HepG2 (cell line): ENCODE data around the gene MCFD2. TPM values are rescaled to one million over a fixed set of nuclear protein-coding genes. Genes with fewer than 3 reads are reported as not detected.
A peak's percentile ranks its signal among the peaks of the same experiment; 100 is the strongest.
"Not testable (repeated sequence)": the region's sequence is repeated elsewhere in the genome, so short reads cannot be mapped to it uniquely, and the experiment has no call there.

Experiments
- ATAC-seq: fragments of 200-7000 bp; cut with Tn5 transposase; 3 replicates; pipeline ENCODE4 v1.9.1; 2020; ENCODE audit warnings: mild to moderate bottlenecking, moderate library complexity
- BruUV-seq: library from RNA; stranded (reverse); fragments of 400-500 nt; replicated peaks from 2 replicates; lab custom pipeline; 2021; lab: Mats Ljungman, UMichigan
- CTCF ChIA-PET: fragments of 300-600 bp; formaldehyde crosslinking; extraction: SDS; loops from one replicate; lab custom pipeline; 2021; ENCODE audit warnings: low total read pairs, inconsistent platforms, low intra/inter-chr PET ratio; lab: Yijun Ruan, JAX
- POLR2A ChIA-PET: fragments of 350-600 bp; sonication (Branson Sonifier 250); formaldehyde crosslinking; loops from one replicate; lab custom pipeline; 2020; ENCODE audit warnings: antibody characterized with exemption, inconsistent platforms; lab: Yijun Ruan, JAX
- DNase-seq: peaks from one replicate; pipeline ENCODE4 v3.0.0-alpha.2; 2015; ENCODE audit warnings: low spot score
- FAIRE-seq: peaks from 3 replicates; lab custom pipeline; 2011; peaks lifted over from hg19 to GRCh38; lab: Jason Lieb, UNC
- H2AFZ ChIP-seq: one replicate; pipeline ENCODE4 v1.6.1; 2011; ENCODE audit warnings: low read length, inconsistent platforms
- H3K27ac ChIP-seq: fragments of 300-600 bp; 3 replicates; pipeline ENCODE4 v1.8.0; 2011; ENCODE audit warnings: mixed run types, mild to moderate bottlenecking, mixed read lengths, low read length, inconsistent platforms; ENCODE audit not compliant: insufficient read depth; ENCODE audit errors: extremely low read length
- H3K27me3 ChIP-seq, 2 experiments: fragments of 200-600 bp in 1 of 2; 2 replicates in 1 of 2; 3 replicates in 1 of 2; pipeline versions ENCODE4 v1.6.0 to v1.8.0; 2011; ENCODE audit warnings: low read length in 2 of 2, mild to moderate bottlenecking in 2 of 2, moderate library complexity in 2 of 2, inconsistent platforms in 1 of 2; ENCODE audit not compliant: insufficient read depth in 2 of 2, control insufficient read depth in 1 of 2
- H3K36me3 ChIP-seq, 2 experiments: fragments of 200-600 bp in 1 of 2; replicated peaks in 1 of 2; 2 replicates in 1 of 2; 3 replicates in 1 of 2; pipeline versions ENCODE4 v1.5.1 to v1.8.0; 2011; ENCODE audit warnings: low read length in 2 of 2, inconsistent platforms in 1 of 2; ENCODE audit not compliant: insufficient read depth in 2 of 2, control insufficient read depth in 1 of 2
- H3K4me1 ChIP-seq: 2 replicates; pipeline ENCODE4 v1.5.1; 2012; ENCODE audit warnings: low read length, inconsistent platforms; ENCODE audit not compliant: insufficient read depth
- H3K4me2 ChIP-seq: 2 replicates; pipeline ENCODE4 v1.6.0; 2011; ENCODE audit warnings: low read depth, low read length, inconsistent platforms
- H3K4me3 ChIP-seq, 3 experiments: fragments of 200-600 bp in 1 of 3; sonication (generic), shearing (Covaris generic) in 1 of 3; replicated peaks in 1 of 3; 2 replicates each; pipeline ENCODE4 v1.5.1; 2011 to 2016; ENCODE audit warnings: low read length in 3 of 3, inconsistent platforms in 2 of 3, low read depth in 2 of 3, mild to moderate bottlenecking in 2 of 3, control low read depth in 1 of 3, mixed read lengths in 1 of 3; ENCODE audit not compliant: insufficient read depth in 1 of 3
- H3K79me2 ChIP-seq: one replicate; pipeline ENCODE4 v1.6.1; 2011; ENCODE audit warnings: low read length, inconsistent platforms; ENCODE audit not compliant: insufficient read depth
- H3K9ac ChIP-seq: 2 replicates; pipeline ENCODE4 v1.6.0; 2011; ENCODE audit warnings: mild to moderate bottlenecking, low read depth, low read length, inconsistent platforms; ENCODE audit not compliant: insufficient read depth
- H3K9me3 ChIP-seq: 2 replicates; pipeline ENCODE4 v1.5.1; 2012; ENCODE audit warnings: mild to moderate bottlenecking, low read length
- H4K20me1 ChIP-seq: 2 replicates; pipeline ENCODE4 v1.6.0; 2011; ENCODE audit warnings: inconsistent platforms, mild to moderate bottlenecking, low read length, moderate library complexity; ENCODE audit not compliant: insufficient read depth
- BRD4 ChIP-seq: sonication (generic); formaldehyde crosslinking; IDR thresholded peaks from 2 replicates; pipeline ENCODE4 v1.4.0; 2020; ENCODE audit warnings: missing genetic modification reagents
- JARID2 ChIP-seq: sonication (generic); formaldehyde crosslinking; IDR thresholded peaks from 2 replicates; pipeline ENCODE4 v1.8.1; 2023; ENCODE audit warnings: missing genetic modification reagents, inconsistent platforms; ENCODE audit not compliant: insufficient replicate concordance
- KAT2B ChIP-seq: fragments of 150-350 bp; IDR thresholded peaks from 2 replicates; pipeline ENCODE4 v1.6.1; 2014; ENCODE audit warnings: low read depth, low read length, borderline replicate concordance
- MBNL3 ChIP-seq: fragments of 250-450 bp; sonication (Bioruptor Pico); conservative IDR thresholded peaks from 2 replicates; pipeline ENCODE4 v1.8.0; 2022; ENCODE audit warnings: mild to moderate bottlenecking, inconsistent platforms
- POGZ ChIP-seq: sonication (generic); formaldehyde crosslinking; IDR thresholded peaks from 2 replicates; pipeline ENCODE4 v1.4.0; 2020; ENCODE audit warnings: mild to moderate bottlenecking, missing genetic modification reagents
- TBX2 ChIP-seq: sonication (generic); formaldehyde crosslinking; IDR thresholded peaks from 2 replicates; pipeline ENCODE4 v1.5.0; 2020; ENCODE audit warnings: missing genetic modification reagents, mild to moderate bottlenecking, borderline replicate concordance
- ZFX ChIP-seq: sonication (generic); formaldehyde crosslinking; IDR thresholded peaks from 2 replicates; pipeline ENCODE4 v1.4.0; 2020; ENCODE audit warnings: mild to moderate bottlenecking, low read depth, missing genetic modification reagents, moderate library complexity
- ZNF18 ChIP-seq: sonication (generic); formaldehyde crosslinking; IDR thresholded peaks from 2 replicates; pipeline ENCODE4 v1.8.0; 2022; ENCODE audit warnings: mild to moderate bottlenecking, missing genetic modification reagents; ENCODE audit not compliant: insufficient replicate concordance
- ZNF503 ChIP-seq: sonication (generic); formaldehyde crosslinking; IDR thresholded peaks from 2 replicates; pipeline ENCODE4 v1.4.0; 2020; ENCODE audit warnings: missing genetic modification reagents
- ZNF652 ChIP-seq: IDR thresholded peaks from 2 replicates; pipeline ENCODE4 v1.6.1; 2016; ENCODE audit warnings: low read depth, borderline replicate concordance
- ZNF678 ChIP-seq: sonication (generic); formaldehyde crosslinking; IDR thresholded peaks from 2 replicates; pipeline ENCODE4 v1.4.0; 2020; ENCODE audit warnings: mild to moderate bottlenecking, missing genetic modification reagents
- ZNF691 ChIP-seq: sonication (generic); formaldehyde crosslinking; IDR thresholded peaks from 2 replicates; pipeline ENCODE4 v1.4.0; 2020; ENCODE audit warnings: missing genetic modification reagents, low read depth, mild to moderate bottlenecking, borderline replicate concordance
- WGBS: methylation state at CpG from one replicate; pipeline ENCODE4 v1.1.6; 2017; ENCODE audit warnings: low lambda C conversion rate; 5-methylcytosine and 5-hydroxymethylcytosine counted together
- in situ Hi-C: cut with HindIII; loops from 2 replicates; pipeline ENCODE4 v1.10.0; 2017; ENCODE audit warnings: low pct_unique_long_range_greater_than_20kb; ENCODE audit not compliant: extremely low pct_ligation_motif_present
- intact Hi-C: fragments of 100-400 bp; cut with micrococcal nuclease; formaldehyde crosslinking; loops from one replicate; pipeline ENCODE4 v1.10.0; 2022; ENCODE audit not compliant: unreplicated experiment
- polyA plus RNA-seq, 8 experiments: library from polyadenylated mRNA; depleted of rRNA in 3 of 8; stranded (reverse) in 7 of 8; unstranded in 1 of 8; fragments of >200 nt; fragmentation: Illumina TruSeq in 4 of 8; extraction: Trizol in 4 of 8; gene quantifications; 2 replicates each; pipeline versions ENCODE4 v1.2.1 to v1.2.3, GENCODE V29; 2011 to 2016; ENCODE audit warnings: low read depth in 4 of 8, missing spikeins in 1 of 8, mixed read lengths in 1 of 8; ENCODE audit not compliant: insufficient read depth in 1 of 8
- total RNA-seq, 5 experiments: library from RNA; depleted of rRNA; stranded (reverse); fragments of >200 nt; fragmentation: Illumina TruSeq; extraction: Trizol; gene quantifications; 2 replicates each; pipeline ENCODE4 v1.2.3, GENCODE V29; 2016; ENCODE audit warnings: low read depth in 1 of 5

Gene MCFD2
- total and polyA plus RNA-seq, 2 of the 13 experiments (the other 11 are each of a cell fraction or from before 2014, with no cell fraction given), result 183 to 232 TPM

- H3K4me1 ChIP-seq, result peaks cover 49% of the 10 kb centered on the region
- ATAC-seq, DNase-seq, intact Hi-C loops, BruUV-seq, H3K79me2 ChIP-seq, in situ Hi-C loops, FAIRE-seq, H3K4me2 ChIP-seq, H3K27ac ChIP-seq, H3K9ac ChIP-seq, H3K9me3 ChIP-seq, H3K4me3 ChIP-seq, H4K20me1 ChIP-seq, H3K36me3 ChIP-seq, H2AFZ ChIP-seq, CTCF ChIA-PET: not testable (repeated sequence)
- peaks cover 5 to 18% of the 10 kb centered on the region in 2 experiments; a peak in 3 of 5 replicates for H3K27me3 ChIP-seq
- 53% methylated on average over 5 of the region's 5 CpGs for WGBS
- 0 out of 2 replicates have a peak, but pooled peaks have one; percentile 20 for TF ChIP-seq ZNF652
- POLR2A ChIA-PET, result interaction anchor here (1.4 kb wide), 1 partner anchor 10 kb away, joined by 5 read pairs; no protein-coding TSS in a partner anchor
These were observed 39.5 kb downstream of the MCFD2 start for GRCh38 chr2:46875962-46876689.

GRCh38 chr2:46875226-46875899, 40.2 kb downstream of the MCFD2 start:
- Histone ChIP-seq H3K79me2 (no peaks in the 10 kb centered on the region), H3K9me3 (no peaks in the 10 kb centered on the region), H2AFZ (no peak overlapping the region), H3K36me3 (no peaks in the 10 kb centered on the region), H3K27me3 (peaks cover 5 to 16% of the 10 kb centered on the region in 2 experiments; a peak in 3 of 5 replicates), H3K27ac (no peak overlapping the region), H3K9ac (no peak overlapping the region), H3K4me2 (no peak overlapping the region), H3K4me3 (no peak overlapping the region), H3K4me1 (peaks cover 49% of the 10 kb centered on the region), H4K20me1 (no peaks in the 10 kb centered on the region)
- FAIRE-seq, result no peak
- WGBS, result 52% methylated on average over 8 of the region's 8 CpGs
- BruUV-seq, result no TSS peak
- DNase-seq, result no peak
- ATAC-seq, result no peak
- POLR2A ChIA-PET, result interaction anchor here (1.4 kb wide), 1 partner anchor 9 kb away, joined by 5 read pairs; no protein-coding TSS in a partner anchor
- intact Hi-C loops, result no loop called here
- in situ Hi-C loops, result no loop called here
- CTCF ChIA-PET, result no interaction called here
- TF ChIP-seq BRD4 (CRISPR knock-in tag), result no peak
- no peak for TF ChIP-seq ZNF678 (CRISPR knock-in tag)
- no peak for TF ChIP-seq ZFX (CRISPR knock-in tag)
- TF ChIP-seq ZNF18, result no peak
- no peak for TF ChIP-seq MBNL3
- TF ChIP-seq ZNF503, result no peak
- no peak for TF ChIP-seq POGZ (CRISPR knock-in tag)
- TF ChIP-seq ZNF691 (CRISPR knock-in tag), result no peak
- TF ChIP-seq JARID2, result no peak
- no peak for TF ChIP-seq TBX2 (CRISPR knock-in tag)
- no peak for TF ChIP-seq KAT2B
